ENCODE results near the gene FRYL. TPM values are rescaled to one million over a fixed set of nuclear protein-coding genes. Genes with fewer than 3 reads are reported as not detected.

FRYL gene
- polyA plus RNA-seq, 3 donors: 10.8 to 15.8 (median 14.4) TPM

GRCh38 chr4:48570646-48571220, 209.3 kb downstream of the FRYL start:
- H3K36me3 Mint-ChIP-seq: peaks cover 72% of the 10 kb centered on the region in 2 donors
- no peak overlapping the region for H3K27ac Mint-ChIP-seq
- H3K4me1 Mint-ChIP-seq: no peaks in the 10 kb centered on the region
- H3K9me3 Mint-ChIP-seq: no peaks in the 10 kb centered on the region
- Histone ChIP-seq H4K20me1 (ENCODE audit: insufficient read depth, low read length) (no peaks in the 10 kb centered on the region), H3K4me3 (replicated peaks in 1 of 3; ENCODE audit: low read depth in 2 of 3, low read length in 3 of 3) (no peak overlapping the region), H3K4me1 (ENCODE audit: control insufficient read depth in 1 of 2, insufficient read depth in 2 of 2, low read length in 2 of 2) (no peaks in the 10 kb centered on the region), H2AFZ (ENCODE audit: insufficient read depth, low read depth, low read length, poor library complexity, severe bottlenecking) (no peak overlapping the region), H3K27ac (ENCODE audit: low read depth in 1 of 2, low read length in 2 of 2) (no peak overlapping the region), H3K27me3 (ENCODE audit: control insufficient read depth in 2 of 2, insufficient read depth in 2 of 2, low read length in 2 of 2) (no peaks in the 10 kb centered on the region), H3K9me3 (replicated peaks in 1 of 2; ENCODE audit: control insufficient read depth in 1 of 2, insufficient read depth in 1 of 2, low read length in 2 of 2) (no peaks in the 10 kb centered on the region), H3K36me3 (replicated peaks in 1 of 2; ENCODE audit: control insufficient read depth in 1 of 2, insufficient read depth in 2 of 2, low read length in 2 of 2) (peaks cover 80 to 94% of the 10 kb centered on the region in 2 donors), H3K4me2 (replicated peaks; ENCODE audit: extremely low read depth, low read length, poor library complexity, severe bottlenecking) (no peak overlapping the region), H3K79me2 (ENCODE audit: insufficient read depth, low read length) (no peaks in the 10 kb centered on the region), H3K9ac (ENCODE audit: insufficient read depth, low read length, poor library complexity, severe bottlenecking) (no peak overlapping the region)
- H3K4me3 Mint-ChIP-seq: no peak overlapping the region
- intact Hi-C loops (cut with micrococcal nuclease): no loop called here
- TF ChIP-seq CTCF (IDR thresholded peaks at IDR 0.05): no peak
- no peaks in the 10 kb centered on the region for H3K27me3 Mint-ChIP-seq (ENCODE audit: low read depth in 3 of 3)
- DNase-seq: no peak
- WGBS (ENCODE audit: insufficient coverage): 100% methylated on average over 3 of the region's 9 CpGs

GRCh38 chr4:48566034-48566384, 214.1 kb downstream of the FRYL start:
- Mint-ChIP-seq H3K27ac (no peak overlapping the region), H3K4me3 (no peak overlapping the region), H3K9me3 (no peaks in the 10 kb centered on the region), H3K4me1 (no peaks in the 10 kb centered on the region), H3K27me3 (ENCODE audit: low read depth in 3 of 3) (no peaks in the 10 kb centered on the region), H3K36me3 (peaks cover 71 to 77% of the 10 kb centered on the region in 2 donors)
- Histone ChIP-seq H3K9ac (ENCODE audit: insufficient read depth, low read length, poor library complexity, severe bottlenecking) (no peak overlapping the region), H3K27ac (ENCODE audit: low read depth in 1 of 2, low read length in 2 of 2) (no peak overlapping the region), H3K27me3 (ENCODE audit: control insufficient read depth in 2 of 2, insufficient read depth in 2 of 2, low read length in 2 of 2) (no peaks in the 10 kb centered on the region), H3K36me3 (replicated peaks in 1 of 2; ENCODE audit: control insufficient read depth in 1 of 2, insufficient read depth in 2 of 2, low read length in 2 of 2) (peaks cover 94 to 99% of the 10 kb centered on the region in 2 donors), H3K79me2 (ENCODE audit: insufficient read depth, low read length) (no peaks in the 10 kb centered on the region), H2AFZ (ENCODE audit: insufficient read depth, low read depth, low read length, poor library complexity, severe bottlenecking) (no peak overlapping the region), H3K9me3 (replicated peaks in 1 of 2; ENCODE audit: control insufficient read depth in 1 of 2, insufficient read depth in 1 of 2, low read length in 2 of 2) (no peaks in the 10 kb centered on the region), H3K4me1 (ENCODE audit: control insufficient read depth in 1 of 2, insufficient read depth in 2 of 2, low read length in 2 of 2) (no peaks in the 10 kb centered on the region), H3K4me3 (replicated peaks in 1 of 3; ENCODE audit: low read depth in 2 of 3, low read length in 3 of 3) (no peak overlapping the region), H3K4me2 (replicated peaks; ENCODE audit: extremely low read depth, low read length, poor library complexity, severe bottlenecking) (no peak overlapping the region), H4K20me1 (ENCODE audit: insufficient read depth, low read length) (no peaks in the 10 kb centered on the region)
- no peak for DNase-seq
- no peak for TF ChIP-seq CTCF (IDR thresholded peaks at IDR 0.05)
- intact Hi-C loops (cut with micrococcal nuclease): no loop called here
- 57% methylated on average over 1 of the region's 3 CpGs for WGBS (ENCODE audit: insufficient coverage)

Measured in CD14-positive monocyte (primary cell).